ENCODE data around the gene COX8A.
A peak's percentile ranks its signal among the peaks of the same experiment; 100 is the strongest.

Gene COX8A

GRCh38 chr11:63993993-63994392 lies 19.6 kb downstream of the COX8A start:
- Histone ChIP-seq H3K4me3 (ENCODE audit: low read length in 2 of 2) (no peak overlapping the region), H3K4me1 (ENCODE audit: control insufficient read depth in 2 of 2, insufficient read depth in 2 of 2, low read length in 2 of 2) (peaks cover 1 to 2% of the 10 kb centered on the region in 2 donors), H3K9ac (ENCODE audit: low read depth in 1 of 2, low read length in 2 of 2) (no peak overlapping the region), H3K27ac (ENCODE audit: low read depth in 2 of 2, low read length in 2 of 2) (no peak overlapping the region), H3K36me3 (ENCODE audit: control insufficient read depth in 2 of 2, insufficient read depth in 2 of 2, low read length in 2 of 2) (peaks cover 22 to 42% of the 10 kb centered on the region in 2 donors), H3K9me3 (ENCODE audit: control insufficient read depth in 2 of 2, low read length in 2 of 2) (no peaks in the 10 kb centered on the region), H3K27me3 (ENCODE audit: control insufficient read depth in 2 of 2, insufficient read depth in 2 of 2, low read length in 2 of 2) (no peaks in the 10 kb centered on the region)

DNA sequence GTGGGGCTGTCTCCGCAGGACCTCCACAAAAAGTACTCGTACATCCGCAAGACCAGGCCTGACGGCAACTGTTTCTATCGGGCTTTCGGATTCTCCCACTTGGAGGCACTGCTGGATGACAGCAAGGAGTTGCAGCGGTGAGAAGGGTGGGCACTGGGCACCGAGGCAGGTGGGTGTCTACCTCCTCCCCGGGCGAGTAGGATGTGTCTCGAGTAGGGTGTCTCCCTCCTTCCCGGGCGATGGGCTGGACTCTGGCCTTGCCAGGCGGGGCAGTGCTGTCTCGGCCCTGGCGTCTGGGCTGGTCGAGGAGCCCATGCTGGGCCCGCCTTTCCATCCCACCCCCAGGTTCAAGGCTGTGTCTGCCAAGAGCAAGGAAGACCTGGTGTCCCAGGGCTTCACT lies 22.1 kb downstream of the COX8A start:
- H3K36me3 ChIP-seq (ENCODE audit: control insufficient read depth in 2 of 2, insufficient read depth in 2 of 2, low read length in 2 of 2) = peaks cover 19 to 35% of the 10 kb centered on the region in 2 donors
- peaks cover 10 to 17% of the 10 kb centered on the region in 2 donors for H3K4me1 ChIP-seq (ENCODE audit: control insufficient read depth in 2 of 2, insufficient read depth in 2 of 2, low read length in 2 of 2)
- H3K4me3 ChIP-seq (ENCODE audit: low read length in 2 of 2) = no peak overlapping the region
- no peak overlapping the region for H3K27ac ChIP-seq (ENCODE audit: low read depth in 2 of 2, low read length in 2 of 2)
- H3K9ac ChIP-seq (ENCODE audit: low read depth in 1 of 2, low read length in 2 of 2) = no peak overlapping the region
- H3K9me3 ChIP-seq (ENCODE audit: control insufficient read depth in 2 of 2, low read length in 2 of 2) = no peaks in the 10 kb centered on the region
- H3K27me3 ChIP-seq (ENCODE audit: control insufficient read depth in 2 of 2, insufficient read depth in 2 of 2, low read length in 2 of 2) = no peaks in the 10 kb centered on the region

DNA sequence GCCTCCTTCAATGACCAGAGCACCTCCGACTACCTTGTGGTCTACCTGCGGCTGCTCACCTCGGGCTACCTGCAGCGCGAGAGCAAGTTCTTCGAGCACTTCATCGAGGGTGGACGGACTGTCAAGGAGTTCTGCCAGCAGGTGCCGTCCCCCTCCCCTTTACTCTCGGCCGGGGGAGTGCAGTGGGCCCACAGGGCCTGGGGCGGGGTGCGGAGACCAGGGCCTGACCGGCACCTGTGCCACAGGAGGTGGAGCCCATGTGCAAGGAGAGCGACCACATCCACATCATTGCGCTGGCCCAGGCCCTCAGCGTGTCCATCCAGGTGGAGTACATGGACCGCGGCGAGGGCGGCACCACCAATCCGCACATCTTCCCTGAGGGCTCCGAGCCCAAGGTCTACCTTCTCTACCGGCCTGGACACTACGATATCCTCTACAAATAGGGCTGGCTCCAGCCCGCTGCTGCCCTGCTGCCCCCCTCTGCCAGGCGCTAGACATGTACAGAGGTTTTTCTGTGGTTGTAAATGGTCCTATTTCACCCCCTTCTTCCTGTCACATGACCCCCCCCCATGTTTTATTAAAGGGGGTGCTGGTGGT lies 22.8 kb downstream of the COX8A start:
- H3K4me1 ChIP-seq (ENCODE audit: control insufficient read depth in 2 of 2, insufficient read depth in 2 of 2, low read length in 2 of 2) = peaks cover 12 to 17% of the 10 kb centered on the region in 2 donors
- H3K9ac ChIP-seq (ENCODE audit: low read depth in 1 of 2, low read length in 2 of 2) = no peak overlapping the region
- no peak overlapping the region for H3K4me3 ChIP-seq (ENCODE audit: low read length in 2 of 2)
- H3K27ac ChIP-seq (ENCODE audit: low read depth in 2 of 2, low read length in 2 of 2) = no peak overlapping the region
- peaks cover 19 to 34% of the 10 kb centered on the region in 2 donors for H3K36me3 ChIP-seq (ENCODE audit: control insufficient read depth in 2 of 2, insufficient read depth in 2 of 2, low read length in 2 of 2)
- H3K9me3 ChIP-seq (ENCODE audit: control insufficient read depth in 2 of 2, low read length in 2 of 2) = no peaks in the 10 kb centered on the region
- H3K27me3 ChIP-seq (ENCODE audit: control insufficient read depth in 2 of 2, insufficient read depth in 2 of 2, low read length in 2 of 2) = no peaks in the 10 kb centered on the region

- Histone ChIP-seq H3K4me1 (ENCODE audit: control insufficient read depth in 2 of 2, insufficient read depth in 2 of 2, low read length in 2 of 2) (peaks cover 12 to 17% of the 10 kb centered on the region in 2 donors), H3K9ac (ENCODE audit: low read depth in 1 of 2, low read length in 2 of 2) (no peak overlapping the region), H3K27ac (ENCODE audit: low read depth in 2 of 2, low read length in 2 of 2) (no peak overlapping the region), H3K4me3 (ENCODE audit: low read length in 2 of 2) (no peak overlapping the region), H3K27me3 (ENCODE audit: control insufficient read depth in 2 of 2, insufficient read depth in 2 of 2, low read length in 2 of 2) (no peaks in the 10 kb centered on the region), H3K36me3 (ENCODE audit: control insufficient read depth in 2 of 2, insufficient read depth in 2 of 2, low read length in 2 of 2) (peaks cover 19 to 33% of the 10 kb centered on the region in 2 donors), H3K9me3 (ENCODE audit: control insufficient read depth in 2 of 2, low read length in 2 of 2) (no peaks in the 10 kb centered on the region)
Measured at GRCh38 chr11:63997801-63998337, 23.4 kb downstream of the COX8A start.

- H3K4me1 ChIP-seq (ENCODE audit: control insufficient read depth in 2 of 2, insufficient read depth in 2 of 2, low read length in 2 of 2) = peaks cover 12 to 17% of the 10 kb centered on the region in 2 donors
- no peak overlapping the region for H3K9ac ChIP-seq (ENCODE audit: low read depth in 1 of 2, low read length in 2 of 2)
- no peaks in the 10 kb centered on the region for H3K27me3 ChIP-seq (ENCODE audit: control insufficient read depth in 2 of 2, insufficient read depth in 2 of 2, low read length in 2 of 2)
- no peak overlapping the region for H3K4me3 ChIP-seq (ENCODE audit: low read length in 2 of 2)
- H3K36me3 ChIP-seq (ENCODE audit: control insufficient read depth in 2 of 2, insufficient read depth in 2 of 2, low read length in 2 of 2) = peaks cover 19 to 30% of the 10 kb centered on the region in 2 donors
- no peak overlapping the region for H3K27ac ChIP-seq (ENCODE audit: low read depth in 2 of 2, low read length in 2 of 2)
- H3K9me3 ChIP-seq (ENCODE audit: control insufficient read depth in 2 of 2, low read length in 2 of 2) = no peaks in the 10 kb centered on the region
Measured at GRCh38 chr11:63998558-63999348, 24.3 kb downstream of the COX8A start.

DNA sequence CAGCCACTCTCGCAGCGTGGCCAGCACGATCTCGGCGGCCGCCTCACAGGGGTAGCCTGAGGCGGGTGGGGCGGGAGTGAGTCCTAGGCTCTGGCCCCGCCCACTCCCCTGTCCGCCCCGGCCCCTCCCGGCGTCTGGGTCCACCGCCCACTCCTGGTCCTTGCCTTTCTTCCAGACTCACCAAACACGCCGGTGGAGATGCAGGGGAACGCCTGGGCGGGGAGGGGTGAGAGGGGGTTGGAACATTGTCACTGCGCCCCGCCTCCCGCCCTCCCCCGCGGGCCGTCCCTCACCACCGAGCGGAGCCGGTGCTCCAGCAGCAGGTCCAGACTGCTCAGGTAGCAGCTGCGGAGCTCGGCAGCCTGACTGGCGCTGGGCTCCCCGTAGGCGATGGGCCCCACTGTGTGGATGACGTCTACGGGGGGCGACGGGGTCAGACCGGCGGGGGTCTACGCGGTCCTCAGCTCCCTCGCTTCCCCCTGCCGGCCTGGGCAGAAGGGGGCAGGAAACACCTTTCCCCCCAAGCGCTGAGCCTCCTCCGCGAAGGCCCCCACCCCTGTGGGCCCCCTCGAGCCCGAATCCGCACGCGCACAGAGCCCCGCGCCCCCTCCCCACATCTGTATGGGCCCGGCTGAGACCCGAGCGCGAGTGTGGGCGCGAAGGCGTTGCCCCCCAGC lies 25.1 kb downstream of the COX8A start:
- Histone ChIP-seq H3K4me3 (ENCODE audit: low read length in 2 of 2) (peak overlapping the region; percentile 16 to 20), H3K36me3 (ENCODE audit: control insufficient read depth in 2 of 2, insufficient read depth in 2 of 2, low read length in 2 of 2) (peaks cover 19 to 28% of the 10 kb centered on the region in 2 donors), H3K27me3 (ENCODE audit: control insufficient read depth in 2 of 2, insufficient read depth in 2 of 2, low read length in 2 of 2) (no peaks in the 10 kb centered on the region), H3K9me3 (ENCODE audit: control insufficient read depth in 2 of 2, low read length in 2 of 2) (no peaks in the 10 kb centered on the region), H3K4me1 (ENCODE audit: control insufficient read depth in 2 of 2, insufficient read depth in 2 of 2, low read length in 2 of 2) (peaks cover 12 to 17% of the 10 kb centered on the region in 2 donors), H3K9ac (ENCODE audit: low read depth in 1 of 2, low read length in 2 of 2) (no peak overlapping the region), H3K27ac (ENCODE audit: low read depth in 2 of 2, low read length in 2 of 2) (no peak overlapping the region)

DNA sequence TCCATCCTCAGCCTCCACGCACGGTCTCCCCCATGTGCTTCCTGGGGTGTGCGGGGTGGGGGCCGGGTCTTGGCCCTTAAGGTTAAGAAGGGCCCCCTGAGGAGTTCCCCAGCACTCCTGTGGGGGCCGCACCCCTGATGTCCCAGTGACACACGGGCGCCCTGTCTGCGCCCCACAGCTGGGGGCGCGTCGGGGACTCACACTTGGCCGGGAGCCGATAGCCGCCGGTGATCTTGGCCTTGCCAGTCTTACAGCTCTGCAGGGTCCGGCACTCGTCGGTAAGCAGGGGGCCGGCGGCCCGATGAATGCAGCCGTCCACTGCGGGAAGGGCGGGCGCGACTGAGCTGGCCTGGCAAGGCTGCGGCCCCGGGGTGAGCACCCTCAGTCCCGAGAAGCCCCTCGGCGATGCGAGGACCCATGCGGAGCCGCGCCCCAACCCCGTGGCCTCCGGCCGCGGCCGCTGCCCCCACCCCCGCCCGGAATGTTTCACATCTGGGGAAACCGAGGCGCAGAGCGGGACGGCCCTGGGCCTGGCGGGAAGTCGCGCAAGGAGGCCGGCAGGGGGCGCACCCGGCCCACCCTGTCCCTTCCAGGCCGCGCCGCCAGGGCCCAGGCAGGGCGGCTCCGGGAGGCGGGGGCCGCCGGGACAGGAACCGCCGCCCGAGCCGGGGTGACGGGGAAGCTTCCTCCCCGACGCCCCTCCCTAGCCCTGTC lies 25.8 kb downstream of the COX8A start:
- H3K36me3 ChIP-seq (ENCODE audit: control insufficient read depth in 2 of 2, insufficient read depth in 2 of 2, low read length in 2 of 2) = peaks cover 19 to 21% of the 10 kb centered on the region in 2 donors
- H3K27me3 ChIP-seq (ENCODE audit: control insufficient read depth in 2 of 2, insufficient read depth in 2 of 2, low read length in 2 of 2) = no peaks in the 10 kb centered on the region
- no peak overlapping the region for H3K27ac ChIP-seq (ENCODE audit: low read depth in 2 of 2, low read length in 2 of 2)
- peaks cover 12 to 17% of the 10 kb centered on the region in 2 donors for H3K4me1 ChIP-seq (ENCODE audit: control insufficient read depth in 2 of 2, insufficient read depth in 2 of 2, low read length in 2 of 2)
- H3K9me3 ChIP-seq (ENCODE audit: control insufficient read depth in 2 of 2, low read length in 2 of 2) = no peaks in the 10 kb centered on the region
- H3K9ac ChIP-seq (ENCODE audit: low read depth in 1 of 2, low read length in 2 of 2) = peak overlapping the region in 1 of 2 donors; percentile 54
- peak overlapping the region; percentile 31 to 43 for H3K4me3 ChIP-seq (ENCODE audit: low read length in 2 of 2)

GRCh38 chr11:64000740-64001483 lies 26.5 kb downstream of the COX8A start:
- Histone ChIP-seq H3K27ac (ENCODE audit: low read depth in 2 of 2, low read length in 2 of 2) (no peak overlapping the region), H3K4me1 (ENCODE audit: control insufficient read depth in 2 of 2, insufficient read depth in 2 of 2, low read length in 2 of 2) (peaks cover 12 to 17% of the 10 kb centered on the region in 2 donors), H3K4me3 (ENCODE audit: low read length in 2 of 2) (peak overlapping the region; percentile 31 to 43), H3K9ac (ENCODE audit: low read depth in 1 of 2, low read length in 2 of 2) (peak overlapping the region in 1 of 2 donors; percentile 54), H3K27me3 (ENCODE audit: control insufficient read depth in 2 of 2, insufficient read depth in 2 of 2, low read length in 2 of 2) (no peaks in the 10 kb centered on the region), H3K9me3 (ENCODE audit: control insufficient read depth in 2 of 2, low read length in 2 of 2) (no peaks in the 10 kb centered on the region), H3K36me3 (ENCODE audit: control insufficient read depth in 2 of 2, insufficient read depth in 2 of 2, low read length in 2 of 2) (peaks cover 15 to 19% of the 10 kb centered on the region in 2 donors)

Data from mucosa of rectum (tissue), 2 donors.